Esophagus muscularis mucosa (tissue), 3 donors: ENCODE data around the gene MT1G.
A peak's percentile ranks its signal among the peaks of the same experiment; 100 is the strongest.

Experiments used
- CTCF ChIP-seq, 3 experiments: fragments of 200-600 bp in 2 of 3; fragments of 450-650 bp in 1 of 3; sonication (generic) in 2 of 3; IDR thresholded peaks; one replicate each; pipeline ENCODE4 v1.5.1; 2017 to 2019; ENCODE audit warnings: antibody characterized with exemption in 3 of 3, mild to moderate bottlenecking in 2 of 3, moderate library complexity in 1 of 3
- POLR2A ChIP-seq: fragments of 450-650 bp; IDR thresholded peaks from one replicate; pipeline ENCODE4 v1.6.1; 2017; ENCODE audit warnings: antibody characterized with exemption, moderate library complexity, mild to moderate bottlenecking, low read depth
- POLR2AphosphoS5 ChIP-seq, 2 donors: sonication (generic); formaldehyde crosslinking; IDR thresholded peaks; one replicate each; pipeline ENCODE4 v1.6.1; 2017; ENCODE audit warnings: antibody characterized with exemption in 2 of 2

GRCh38 chr16:56625943-56626654 is 41.8 kb downstream of the MT1G start:
- TF ChIP-seq POLR2A: no peak
- TF ChIP-seq CTCF (IDR thresholded peaks at IDR 0.05): no peak
- TF ChIP-seq POLR2AphosphoS5 (IDR thresholded peaks at IDR 0.05): peak in 1 of 2 donors; percentile 67
